Stimulated activated CD4-positive, alpha-beta T cell treated with anti-CD3 and anti-CD28 coated beads, Interleukin-15, amount 100 ng/mL, for 48 hours (primary cell): ENCODE results near the gene TNFRSF17.
"Not testable (repeated sequence)": the region's sequence is repeated elsewhere in the genome, so short reads cannot be mapped to it uniquely, and the experiment has no call there.

Experiments used
- DNase-seq, 2 donors: peaks; one replicate each; pipeline ENCODE4 v3.0.0-alpha.2; 2020; ENCODE audit warnings: low read depth in 2 of 2

The TNFRSF17 gene

DNA sequence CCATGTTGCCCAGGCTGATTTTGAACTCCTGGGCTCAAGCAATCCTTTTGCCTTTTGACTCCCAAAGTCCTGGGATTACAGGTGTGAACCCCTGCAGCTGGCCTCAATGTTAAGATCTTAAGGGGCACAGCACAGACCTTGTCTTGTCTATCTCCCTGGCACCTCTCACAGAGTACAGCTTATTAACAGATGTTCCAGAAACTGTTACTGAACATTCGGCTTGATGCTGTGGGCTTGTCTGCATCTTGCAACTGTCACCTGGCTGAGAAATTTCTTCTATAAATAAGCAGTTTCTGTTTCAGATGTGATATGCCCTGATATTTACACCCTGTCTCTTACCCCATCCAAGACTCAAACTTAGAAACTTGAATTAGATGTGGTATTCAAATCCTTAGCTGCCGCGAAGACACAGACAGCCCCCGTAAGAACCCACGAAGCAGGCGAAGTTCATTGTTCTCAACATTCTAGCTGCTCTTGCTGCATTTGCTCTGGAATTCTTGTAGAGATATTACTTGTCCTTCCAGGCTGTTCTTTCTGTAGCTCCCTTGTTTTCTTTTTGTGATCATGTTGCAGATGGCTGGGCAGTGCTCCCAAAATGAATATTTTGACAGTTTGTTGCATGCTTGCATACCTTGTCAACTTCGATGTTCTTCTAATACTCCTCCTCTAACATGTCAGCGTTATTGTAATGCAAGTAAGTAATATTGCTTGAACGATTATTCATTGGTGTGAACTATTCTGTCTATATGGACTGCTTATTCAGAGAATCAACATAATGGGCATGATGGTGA lies at the start of gene TNFRSF17:
TSS of gene TNFRSF17 (plus strand) at position 450 of the 791 bp plus-strand sequence. CDS start at position 565, 115 bp downstream.
- DNase-seq: no peak

GRCh38 chr16:11915644-11916523 lies 49.1 kb upstream of the TNFRSF17 start, which contains the start of gene GSPT1:
TSS of gene GSPT1 (minus strand) at chr16:11915956. CDS start at chr16:11915720, 236 bp downstream.
- peak; percentile 99 for DNase-seq

DNA sequence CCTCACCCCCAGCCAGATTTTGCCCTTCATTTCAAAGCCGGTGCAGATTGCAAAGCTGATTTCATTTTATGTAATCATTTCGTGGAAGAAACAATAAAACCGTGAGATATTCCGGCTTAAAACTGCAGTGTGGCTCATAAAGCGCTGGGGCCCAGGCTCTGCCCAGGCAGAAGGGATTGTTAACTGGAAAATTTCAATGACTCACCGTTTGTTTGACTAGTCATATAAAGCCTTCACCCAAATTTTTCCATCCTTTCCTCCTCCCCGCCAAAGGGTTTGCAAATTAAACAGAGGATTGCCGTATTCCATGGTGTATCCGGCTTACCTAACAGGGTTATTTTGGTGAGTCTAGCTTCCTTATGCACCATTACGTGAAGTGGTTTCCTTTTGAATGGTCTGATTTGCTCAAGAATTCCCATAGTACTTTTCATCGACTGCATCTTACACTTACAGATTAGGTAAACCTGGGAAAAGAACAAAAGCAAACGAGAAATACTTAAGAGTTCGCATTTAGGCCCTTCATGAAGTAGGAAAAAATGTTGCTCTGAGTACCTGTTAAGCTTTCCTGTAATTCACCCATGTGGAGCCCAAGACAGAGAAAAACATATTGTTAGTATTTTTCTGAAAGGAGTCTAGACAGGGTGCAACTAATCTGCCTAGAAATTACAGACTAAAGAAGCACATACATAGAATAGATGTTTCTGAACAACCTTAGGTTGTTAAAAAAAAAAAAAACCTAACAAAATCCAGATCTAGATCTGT lies 48.3 kb upstream of the TNFRSF17 start:
- no peak for DNase-seq

GRCh38 chr16:11924046-11924445 lies 41.0 kb upstream of the TNFRSF17 start:
- not testable (repeated sequence) for DNase-seq

- DNase-seq: not testable (repeated sequence)
These were observed 37.7 kb upstream of the TNFRSF17 start for GRCh38 chr16:11927350-11927749.

DNA sequence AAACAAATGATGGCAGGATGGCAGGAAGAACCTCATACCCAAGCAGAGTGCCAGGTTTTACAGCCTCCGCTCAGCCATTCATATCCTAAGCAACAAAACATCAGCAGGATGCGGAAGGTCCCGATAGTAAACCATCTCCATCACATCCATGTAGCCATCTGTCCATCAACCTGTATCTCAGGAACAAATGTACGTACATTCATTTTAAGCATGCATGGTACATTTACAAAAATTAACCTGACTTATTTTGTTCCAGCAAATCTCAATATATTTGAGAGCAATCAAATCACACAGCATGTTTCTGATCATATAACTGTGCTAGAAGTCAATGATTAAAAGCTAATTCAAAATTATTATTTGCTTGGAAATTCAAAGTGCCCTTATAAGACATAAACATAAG lies 23.1 kb upstream of the TNFRSF17 start, which contains the start of gene NPIPB2:
TSS of gene NPIPB2 (minus strand) at position 101 of the 400 bp plus-strand sequence. CDS start at position 101, 0 bp downstream.
- DNase-seq: not testable (repeated sequence)

DNA sequence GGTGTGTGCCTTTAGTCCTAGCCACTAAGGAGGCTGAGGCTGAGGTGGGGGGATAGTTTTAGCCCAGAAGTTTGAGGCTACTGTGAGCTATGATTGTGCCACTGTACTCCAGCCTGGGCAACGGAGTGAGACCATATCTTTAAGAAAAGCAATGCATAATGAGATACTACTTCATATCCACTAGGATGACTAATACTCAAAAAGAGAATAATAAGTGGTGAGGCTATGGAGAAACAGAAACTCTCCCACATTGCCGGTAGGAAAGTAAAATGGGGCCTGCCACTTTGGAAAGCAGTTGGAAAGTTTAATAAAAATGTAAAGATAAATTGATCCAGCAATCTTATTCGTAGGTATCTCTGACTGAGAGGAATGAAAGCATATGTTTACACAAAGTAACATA lies 18.6 kb upstream of the TNFRSF17 start:
- no peak for DNase-seq

- DNase-seq: no peak
These were observed 16.2 kb upstream of the TNFRSF17 start for GRCh38 chr16:11948819-11949218.

DNA sequence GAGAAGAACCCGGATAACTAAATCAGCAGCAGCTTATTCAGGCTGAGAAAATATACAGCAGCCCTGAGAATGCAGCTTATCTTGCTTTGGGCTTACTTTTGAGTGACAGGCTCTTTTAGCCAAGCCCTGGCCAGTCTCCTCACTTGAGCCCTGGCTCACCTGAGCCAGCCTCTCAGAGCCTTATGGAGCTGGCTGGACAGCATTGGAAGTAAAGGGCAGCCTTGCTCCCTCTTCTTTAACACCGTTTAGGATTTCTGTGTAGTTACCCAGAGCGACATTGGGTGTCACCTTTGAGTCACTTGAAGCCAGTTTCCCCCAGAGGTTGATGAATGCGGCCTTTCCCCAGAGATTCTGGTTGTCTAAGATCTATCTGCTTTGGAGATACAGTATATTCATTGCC lies 15.5 kb upstream of the TNFRSF17 start:
- DNase-seq: no peak

GRCh38 chr16:11950388-11950787 lies 14.6 kb upstream of the TNFRSF17 start:
- no peak for DNase-seq

GRCh38 chr16:11953576-11953975 lies 11.4 kb upstream of the TNFRSF17 start:
- DNase-seq: not testable (repeated sequence)

- no peak for DNase-seq
These were observed 9.3 kb upstream of the TNFRSF17 start for GRCh38 chr16:11955713-11956123.

DNA sequence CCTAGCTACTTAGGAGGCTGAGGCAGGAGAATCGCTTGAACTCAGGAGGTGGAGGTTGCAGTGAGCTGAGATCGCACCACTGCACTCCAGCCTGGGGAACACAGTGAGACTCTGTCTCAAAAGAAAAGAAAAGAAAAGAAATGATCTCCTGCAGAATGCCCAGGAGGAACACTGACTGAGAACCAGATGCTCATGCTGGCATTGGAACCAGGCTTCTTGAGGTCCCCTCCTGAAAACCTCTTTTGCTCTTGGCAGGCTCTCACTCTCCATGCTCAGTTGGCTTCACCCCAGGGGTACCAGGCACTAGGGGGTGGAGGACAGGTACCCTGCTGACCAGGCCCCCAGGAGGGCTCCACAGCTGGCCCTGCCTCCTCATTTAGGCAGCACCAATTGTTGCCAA lies 8.5 kb upstream of the TNFRSF17 start:
- DNase-seq: no peak

GRCh38 chr16:11957591-11958395 lies 7.2 kb upstream of the TNFRSF17 start:
- DNase-seq: no peak

DNA sequence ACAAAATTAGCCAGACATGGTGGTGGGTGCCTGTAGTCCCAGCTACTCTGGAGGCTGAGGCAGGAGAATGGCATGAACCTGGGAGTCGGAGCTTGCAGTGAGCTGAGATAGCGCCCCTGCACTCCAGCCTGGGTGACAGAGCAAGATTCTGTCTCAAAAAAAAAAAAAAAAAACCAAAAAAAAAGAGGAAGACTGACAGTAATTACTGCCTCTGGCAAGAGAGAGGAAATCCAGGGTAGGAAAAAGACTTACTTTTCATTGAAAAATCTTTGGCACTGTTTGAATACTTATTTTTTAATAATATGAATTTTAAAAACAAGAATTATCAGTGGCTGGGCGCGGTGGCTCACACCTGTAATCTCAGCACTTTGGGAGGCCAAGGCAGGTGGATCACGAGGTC lies 2.6 kb upstream of the TNFRSF17 start:
- not testable (repeated sequence) for DNase-seq

DNA sequence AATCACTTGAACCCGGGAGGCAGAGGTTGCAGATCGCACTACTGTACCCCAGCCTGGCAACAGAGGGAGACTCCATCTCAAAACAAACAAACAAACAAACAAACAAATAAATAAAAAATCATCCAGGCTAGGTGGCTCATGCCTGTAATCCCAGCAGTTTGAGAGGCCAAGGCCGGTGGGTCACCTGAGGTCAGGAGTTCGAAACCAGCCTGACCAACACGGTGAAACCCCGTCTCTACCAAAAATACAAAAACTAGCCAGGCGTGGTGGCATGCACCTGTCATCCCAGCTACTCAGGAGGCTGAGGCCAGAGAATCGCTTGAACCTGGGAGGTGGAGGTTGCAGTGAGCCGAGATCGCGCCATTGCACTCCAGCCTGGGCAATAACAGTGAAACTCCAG lies 2.0 kb upstream of the TNFRSF17 start:
- not testable (repeated sequence) for DNase-seq

DNA sequence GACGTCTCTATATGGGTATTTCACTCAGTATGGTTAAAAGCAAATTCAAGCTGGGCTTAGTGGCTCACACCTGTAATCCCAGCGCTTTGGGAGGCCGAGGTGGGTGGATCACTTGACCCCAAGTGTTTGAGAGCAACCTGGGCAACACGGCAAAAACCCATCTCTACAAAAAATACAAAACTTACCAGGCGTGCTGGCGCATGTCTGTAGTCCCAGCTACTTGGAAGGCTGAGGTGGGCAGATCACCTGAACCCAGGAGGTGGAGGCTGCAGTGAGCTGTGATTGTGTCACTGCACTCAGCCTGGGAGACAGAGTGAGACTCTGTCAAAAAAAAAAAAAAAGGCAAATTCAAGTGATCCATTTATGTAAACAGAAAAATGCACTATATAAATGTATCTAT lies 1.3 kb upstream of the TNFRSF17 start:
- no peak for DNase-seq

DNA sequence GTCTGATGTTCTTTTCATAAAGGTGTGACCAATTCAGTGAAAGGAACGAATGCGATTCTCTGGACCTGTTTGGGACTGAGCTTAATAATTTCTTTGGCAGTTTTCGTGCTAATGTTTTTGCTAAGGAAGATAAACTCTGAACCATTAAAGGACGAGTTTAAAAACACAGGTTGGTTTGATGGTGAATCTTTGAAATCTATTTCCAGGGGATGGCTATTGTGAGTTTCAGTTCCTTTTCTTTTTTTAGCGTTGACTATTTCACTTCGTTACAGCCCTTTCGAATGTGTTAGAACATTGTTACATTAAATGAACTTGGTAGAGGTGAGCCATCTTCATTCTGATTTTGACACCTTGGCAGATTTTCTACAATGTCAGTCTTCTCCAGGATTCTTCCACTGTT lies 1.2 kb downstream of the TNFRSF17 start:
- DNase-seq: no peak

GRCh38 chr16:11967195-11967911 lies 2.3 kb downstream of the TNFRSF17 start:
- no peak for DNase-seq

DNA sequence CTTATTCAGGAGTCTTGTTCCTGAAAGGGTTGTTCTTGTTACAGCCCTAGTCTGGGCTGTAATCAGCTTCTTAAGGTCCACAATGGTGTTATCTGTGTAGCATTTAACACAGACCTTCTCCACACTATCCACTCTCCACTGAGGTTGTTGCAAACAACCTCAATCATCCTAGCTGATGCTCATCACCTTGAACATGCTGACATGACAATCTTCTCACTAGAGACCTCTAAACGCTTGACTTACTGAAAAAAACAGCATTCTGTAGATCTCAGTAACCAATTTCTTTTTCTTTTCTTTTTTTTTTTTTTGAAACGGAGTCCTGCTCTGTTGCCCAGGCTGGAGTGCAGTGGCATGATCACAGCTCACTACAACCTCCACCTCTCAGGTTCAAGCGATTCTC lies 3.6 kb downstream of the TNFRSF17 start:
- no peak for DNase-seq
